Psoas muscle (tissue), 8 donors: ENCODE results near the gene MOAP1. TPM values are rescaled to one million over a fixed set of nuclear protein-coding genes. Genes with fewer than 3 reads are reported as not detected.

Experiments
- ATAC-seq, 4 donors: fragments of 200-7000 bp; cut with Tn5 transposase; one replicate each; pipeline ENCODE4 v1.9.1; 2020; ENCODE audit warnings: moderate library complexity in 3 of 4, mild to moderate bottlenecking in 2 of 4
- DNase-seq, 2 donors: peaks; one replicate each; pipeline ENCODE4 v3.0.0-alpha.2; 2020
- H3K27ac ChIP-seq: fragments of 200-600 bp; one replicate; pipeline ENCODE4 v1.8.0; 2022
- H3K27me3 ChIP-seq, 3 donors: fragments of 200-600 bp in 1 of 3; one replicate each; pipeline versions ENCODE4 v1.6.1 to v1.8.0; 2013 to 2022; ENCODE audit warnings: low read length in 2 of 3, mild to moderate bottlenecking in 2 of 3, moderate library complexity in 1 of 3; ENCODE audit not compliant: insufficient read depth in 3 of 3
- H3K36me3 ChIP-seq, 2 donors: fragments of 200-600 bp in 1 of 2; one replicate each; pipeline versions ENCODE4 v1.6.1 to v1.8.0; 2013 to 2022; ENCODE audit warnings: low read depth in 1 of 2, mild to moderate bottlenecking in 1 of 2, moderate library complexity in 1 of 2; ENCODE audit not compliant: insufficient read depth in 1 of 2
- H3K4me1 ChIP-seq: fragments of 200-600 bp; one replicate; pipeline ENCODE4 v1.8.0; 2022
- H3K4me3 ChIP-seq: fragments of 200-600 bp; one replicate; pipeline ENCODE4 v1.8.0; 2022; ENCODE audit warnings: mild to moderate bottlenecking
- H3K9me3 ChIP-seq: fragments of 200-600 bp; one replicate; pipeline ENCODE4 v1.8.0; 2022
- CTCF ChIP-seq: fragments of 200-600 bp; IDR thresholded peaks from one replicate; pipeline ENCODE4 v1.8.0; 2022; ENCODE audit warnings: antibody characterized with exemption
- WGBS, 3 donors: extraction: QIAGEN DNeasy Blood & Tissue Kit; methylation state at CpG; one replicate each; pipeline versions ENCODE4 v1.1.6 to v1.1.7; 2013; 5-methylcytosine and 5-hydroxymethylcytosine counted together
- intact Hi-C, 2 donors: fragments of 100-400 bp; cut with DNase I; formaldehyde crosslinking; loops; one replicate each; pipeline versions ENCODE4 v1.11.0 to v1.14.2; 2022
- polyA plus RNA-seq, 3 donors: library from polyadenylated mRNA; stranded (reverse); fragments of 200-250 nt; gene quantifications; one replicate each; pipeline ENCODE4 v1.2.3, GENCODE V29; 2013
- total RNA-seq, 4 donors: library from RNA; stranded (reverse); fragmentation: NEBNext Ultra II Directional in 2 of 4; extraction: Animal tissue kit (Norgen Biotek cat#: 25700) in 2 of 4; gene quantifications; one replicate each; pipeline versions ENCODE4 v1.2.1 to v1.2.4, GENCODE V29; 2021 to 2023
- donor health status: healthy with polysubstance abuse.
- donor health status: DM: no; HTN: no; CAD: no; lungs with moderate emphysema.
- donor health status: Bipolar disorder and iron deficiency.
- donor health status: healthy.
- donor health status: DM: yes; HTN: yes; CAD: no.
- donor health status: DM: no; HTN: no; CAD: no.
- donor health status: DM: no; HTN: no; CAD: no.
- donor health status: DM: yes; HTN: yes; CAD: no.

Gene MOAP1
- total and polyA plus RNA-seq, 7 donors: 20.5 to 53.6 (median 30.8) TPM

- Histone ChIP-seq H3K4me1 (no peaks in the 10 kb centered on the region), H3K9me3 (no peaks in the 10 kb centered on the region), H3K27me3 (no peaks in the 10 kb centered on the region), H3K27ac (no peak overlapping the region), H3K36me3 (peaks cover 9 to 39% of the 10 kb centered on the region in 2 donors), H3K4me3 (no peak overlapping the region)
- intact Hi-C loops: no loop called here
- no peak for TF ChIP-seq CTCF
- WGBS, 3 donors: 90 to 93% (median 93%) methylated on average over 16 of the region's 16 CpGs
- ATAC-seq: peak in 1 of 4 donors; percentile 14
- DNase-seq: no peak
Measured at GRCh38 chr14:93230539-93230938, 45.8 kb upstream of the MOAP1 start.

GRCh38 chr14:93228550-93228949 lies 43.9 kb upstream of the MOAP1 start:
- no peak for ATAC-seq
- intact Hi-C loops: no loop called here

GRCh38 chr14:93223565-93223964 lies 38.9 kb upstream of the MOAP1 start:
- 97% methylated on average over 27 of the region's 27 CpGs for WGBS, 3 donors
- Histone ChIP-seq H3K4me1 (no peaks in the 10 kb centered on the region), H3K9me3 (no peaks in the 10 kb centered on the region), H3K36me3 (peaks cover 23 to 100% of the 10 kb centered on the region in 2 donors), H3K27ac (no peak overlapping the region), H3K27me3 (no peaks in the 10 kb centered on the region), H3K4me3 (no peak overlapping the region)
- DNase-seq (no peak), ATAC-seq (no peak)
- TF ChIP-seq CTCF: no peak
- intact Hi-C loops: no loop called here

More at GRCh38 chr14:93228550-93228949, 43.9 kb upstream of the MOAP1 start:
- Histone ChIP-seq H3K4me3 (no peak overlapping the region), H3K4me1 (no peaks in the 10 kb centered on the region), H3K27ac (no peak overlapping the region), H3K36me3 (peaks cover 15 to 59% of the 10 kb centered on the region in 2 donors), H3K27me3 (no peaks in the 10 kb centered on the region), H3K9me3 (no peaks in the 10 kb centered on the region)
- DNase-seq: no peak
- 92 to 96% (median 96%) methylated on average over 8 of the region's 8 CpGs for WGBS, 3 donors
- TF ChIP-seq CTCF: no peak

GRCh38 chr14:93220509-93220908 lies 35.8 kb upstream of the MOAP1 start:
- intact Hi-C loops: no loop called here
- ATAC-seq (no peak), DNase-seq (no peak)
- Histone ChIP-seq H3K4me3 (no peak overlapping the region), H3K9me3 (no peaks in the 10 kb centered on the region), H3K27ac (no peak overlapping the region), H3K36me3 (peaks cover 16 to 100% of the 10 kb centered on the region in 2 donors), H3K27me3 (no peaks in the 10 kb centered on the region), H3K4me1 (no peaks in the 10 kb centered on the region)
- no peak for TF ChIP-seq CTCF

GRCh38 chr14:93219103-93219726 lies 34.5 kb upstream of the MOAP1 start:
- Histone ChIP-seq H3K4me3 (no peak overlapping the region), H3K27ac (no peak overlapping the region), H3K4me1 (no peaks in the 10 kb centered on the region), H3K27me3 (no peaks in the 10 kb centered on the region), H3K36me3 (peaks cover 10 to 100% of the 10 kb centered on the region in 2 donors), H3K9me3 (no peaks in the 10 kb centered on the region)
- peak; percentile 46 for TF ChIP-seq CTCF
- 49 to 63% (median 51%) methylated on average over 3 of the region's 3 CpGs for WGBS, 3 donors
- DNase-seq (no peak), ATAC-seq (peak in 2 of 4 donors; percentile 79 to 85)
- intact Hi-C loops: loop anchor here in 1 of 2 donors (5.0 kb wide), 2 partner anchors 33 to 102 kb away; partner anchors contain the start of gene ITPK1
